Cerebellar cortex (tissue), 1 donor: ENCODE results near the gene PKNOX1.
"Not testable (repeated sequence)": the region's sequence is repeated elsewhere in the genome, so short reads cannot be mapped to it uniquely, and the experiment has no call there.

Experiments
- DNase-seq: peaks from one replicate; pipeline ENCODE4 v3.0.0-alpha.2; 2015; ENCODE audit warnings: low spot score

The PKNOX1 gene

GRCh38 chr21:42956824-42957630 lies 17.3 kb upstream of the PKNOX1 start:
- DNase-seq: no peak

GRCh38 chr21:42958122-42958521 lies 16.2 kb upstream of the PKNOX1 start:
- not testable (repeated sequence) for DNase-seq

- DNase-seq: no peak
Observed at GRCh38 chr21:42959728-42960127, 14.6 kb upstream of the PKNOX1 start.

GRCh38 chr21:42962380-42963007 lies 11.9 kb upstream of the PKNOX1 start:
- DNase-seq: no peak

GRCh38 chr21:42964086-42964485 lies 10.3 kb upstream of the PKNOX1 start:
- DNase-seq: no peak

- DNase-seq: no peak
Observed at GRCh38 chr21:42964546-42965210, 9.7 kb upstream of the PKNOX1 start.

- DNase-seq: no peak
Observed at GRCh38 chr21:42965211-42965560, 9.2 kb upstream of the PKNOX1 start.

GRCh38 chr21:42967616-42968015 lies 6.7 kb upstream of the PKNOX1 start:
- DNase-seq: not testable (repeated sequence)

- no peak for DNase-seq
Observed at GRCh38 chr21:42969193-42969600, 5.2 kb upstream of the PKNOX1 start.

GRCh38 chr21:42970946-42971653 lies 3.3 kb upstream of the PKNOX1 start:
- DNase-seq: no peak

- DNase-seq: no peak
Observed at GRCh38 chr21:42971897-42972275, 2.5 kb upstream of the PKNOX1 start.

GRCh38 chr21:42973309-42973990 lies 912 bp upstream of the PKNOX1 start:
- no peak for DNase-seq

GRCh38 chr21:42974832-42975820 lies 764 bp downstream of the PKNOX1 start:
- DNase-seq: peak; percentile 52

- DNase-seq: peak; percentile 22
Observed at GRCh38 chr21:42975886-42976608, 1.7 kb downstream of the PKNOX1 start.

- no peak for DNase-seq
Observed at GRCh38 chr21:42980312-42981213, 6.2 kb downstream of the PKNOX1 start.

- DNase-seq: peak; percentile 91
Observed at GRCh38 chr21:42981214-42981523, 6.8 kb downstream of the PKNOX1 start.

- DNase-seq: no peak
Observed at GRCh38 chr21:42981862-42982261, 7.5 kb downstream of the PKNOX1 start.

- no peak for DNase-seq
Observed at GRCh38 chr21:42983103-42983502, 8.7 kb downstream of the PKNOX1 start.

GRCh38 chr21:42983869-42984268 lies 9.5 kb downstream of the PKNOX1 start:
- DNase-seq: no peak
